Common myeloid progenitor, CD34-positive (primary cell): ENCODE results near the gene SLX9.

ENCODE experiments used
- CTCF ChIA-PET: fragments of 350-600 bp; sonication (Branson Sonifier 250); formaldehyde crosslinking; loops from one replicate; lab custom pipeline; 2021; ENCODE audit warnings: antibody characterized with exemption; lab: Charles Lee
- POLR2A ChIA-PET: fragments of 350-600 bp; sonication (Branson Sonifier 250); formaldehyde crosslinking; loops from one replicate; lab custom pipeline; 2021; ENCODE audit warnings: antibody characterized with exemption; lab: Charles Lee
- DNase-seq, 3 donors: peaks; one replicate each; pipeline versions ENCODE4 v3.0.0 to v3.0.0-alpha.2; 2013
- H3K27ac ChIP-seq, 2 experiments: 1 replicate in 1 of 2; 2 replicates in 1 of 2; pipeline ENCODE4 v1.7.0; 2013; ENCODE audit warnings: inconsistent platforms in 2 of 2, low read length in 2 of 2, mild to moderate bottlenecking in 2 of 2, low read depth in 1 of 2, moderate library complexity in 1 of 2; ENCODE audit not compliant: severe bottlenecking in 2 of 2, insufficient read depth in 1 of 2, poor library complexity in 1 of 2
- H3K27me3 ChIP-seq, 5 experiments: replicated peaks in 2 of 5; 1 replicate in 3 of 5; 2 replicates in 2 of 5; pipeline versions ENCODE4 v1.6.1 to v1.7.0; 2013; ENCODE audit warnings: low read length in 4 of 5, mild to moderate bottlenecking in 2 of 5, moderate library complexity in 2 of 5, inconsistent platforms in 1 of 5; ENCODE audit not compliant: insufficient read depth in 5 of 5, control insufficient read depth in 4 of 5
- H3K36me3 ChIP-seq, 4 experiments: 1 replicate in 2 of 4; 2 replicates in 2 of 4; pipeline versions ENCODE4 v1.6.1 to v1.7.0; 2013; ENCODE audit warnings: low read length in 3 of 4, control low read depth in 1 of 4, mild to moderate bottlenecking in 1 of 4; ENCODE audit not compliant: control insufficient read depth in 4 of 4, insufficient read depth in 4 of 4
- H3K4me1 ChIP-seq, 4 experiments: 1 replicate in 3 of 4; 2 replicates in 1 of 4; pipeline versions ENCODE4 v1.6.1 to v1.7.1; 2013; ENCODE audit warnings: low read length in 3 of 4, mild to moderate bottlenecking in 3 of 4, control low read depth in 1 of 4, inconsistent platforms in 1 of 4, moderate library complexity in 1 of 4; ENCODE audit not compliant: control insufficient read depth in 4 of 4, insufficient read depth in 4 of 4; ENCODE audit errors: control extremely low read depth in 1 of 4
- H3K4me3 ChIP-seq, 7 experiments: 1 replicate in 4 of 7; 2 replicates in 3 of 7; pipeline versions ENCODE4 v1.5.1 to v1.7.0; 2013; ENCODE audit warnings: mild to moderate bottlenecking in 7 of 7, low read length in 6 of 7, moderate library complexity in 6 of 7, inconsistent platforms in 2 of 7, low read depth in 2 of 7, control low read depth in 1 of 7; ENCODE audit not compliant: insufficient read depth in 4 of 7, control insufficient read depth in 1 of 7; ENCODE audit errors: extremely low read depth in 1 of 7
- H3K9me3 ChIP-seq, 5 experiments: 1 replicate in 4 of 5; 2 replicates in 1 of 5; pipeline versions ENCODE4 v1.6.1 to v1.7.1; 2013; ENCODE audit warnings: low read length in 4 of 5, mild to moderate bottlenecking in 2 of 5, inconsistent platforms in 1 of 5, low read depth in 1 of 5, moderate library complexity in 1 of 5; ENCODE audit not compliant: control insufficient read depth in 4 of 5, insufficient read depth in 2 of 5; ENCODE audit errors: control extremely low read depth in 1 of 5
- WGBS: methylation state at CpG from one replicate; pipeline ENCODE4 v1.1.5; 2013; ENCODE audit not compliant: insufficient coverage; 5-methylcytosine and 5-hydroxymethylcytosine counted together

The SLX9 gene

GRCh38 chr21:44996501-44996921 lies 56.7 kb downstream of the SLX9 start:
- peaks cover 0 to 4% (median 0%) of the 10 kb centered on the region in 5 experiments for H3K27me3 ChIP-seq
- DNase-seq: no peak
- H3K9me3 ChIP-seq: no peaks in the 10 kb centered on the region
- H3K27ac ChIP-seq: no peak overlapping the region
- CTCF ChIA-PET: interaction anchor here (0.8 kb wide), 1 partner anchor 9 kb away, joined by 3 read pairs; no protein-coding TSS in a partner anchor
- no peak overlapping the region for H3K4me3 ChIP-seq
- no peaks in the 10 kb centered on the region for H3K36me3 ChIP-seq
- POLR2A ChIA-PET: no interaction called here
- 90% methylated on average over 5 of the region's 6 CpGs for WGBS
- H3K4me1 ChIP-seq: no peaks in the 10 kb centered on the region

DNA sequence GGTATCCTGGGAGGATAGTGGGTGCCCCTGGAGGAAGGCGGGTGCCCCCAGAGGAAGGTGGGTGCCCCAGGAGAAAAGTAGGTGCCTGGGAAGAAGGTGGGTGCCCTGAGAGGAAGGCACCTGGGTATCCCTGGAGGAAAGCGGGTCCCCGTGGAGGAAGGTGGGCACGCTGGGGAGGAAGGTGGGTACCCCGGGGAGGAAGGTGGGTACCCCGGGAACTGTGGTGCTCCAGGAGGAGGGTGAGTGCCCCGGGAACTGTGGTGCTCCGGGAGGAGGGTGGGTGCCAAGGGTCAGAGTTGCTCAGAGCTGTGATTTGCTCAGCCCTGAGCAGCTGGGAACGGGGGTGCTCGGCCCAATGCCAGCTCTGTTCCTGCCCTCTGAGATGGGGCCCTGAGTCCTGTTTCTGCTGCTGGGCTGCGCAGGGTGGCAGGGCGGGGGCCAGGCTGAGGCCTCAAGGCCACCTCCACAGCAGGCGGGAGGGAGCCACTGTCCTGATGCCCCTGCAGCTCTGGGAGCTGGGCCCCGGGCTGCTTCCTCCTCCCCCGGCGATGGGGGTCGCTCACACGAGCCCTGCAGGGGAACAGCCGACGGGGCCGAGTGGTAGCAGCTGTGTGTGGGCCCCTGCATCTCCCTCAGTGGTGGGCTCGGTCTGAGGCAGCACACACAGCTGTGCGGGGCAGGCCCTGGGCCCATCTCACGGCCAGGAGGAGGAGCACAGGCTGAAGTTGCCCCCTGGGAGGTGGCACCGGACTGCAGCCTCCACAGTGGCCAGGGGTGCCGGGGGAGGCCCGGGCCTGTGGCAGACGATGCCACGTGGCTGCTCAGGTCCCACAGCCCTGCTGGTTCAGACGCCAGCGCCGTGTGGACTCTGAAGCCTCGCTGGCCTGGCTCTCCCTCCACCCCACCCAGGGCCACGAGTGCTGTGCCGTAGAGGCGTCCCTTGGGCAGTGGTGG lies 57.4 kb downstream of the SLX9 start:
- CTCF ChIA-PET: interaction anchor here (0.6 to 0.8 kb wide), 2 partner anchors 9 to 1344 kb away, joined by 3 read pairs; no protein-coding TSS in a partner anchor
- WGBS: 88% methylated on average over 33 of the region's 36 CpGs
- Histone ChIP-seq H3K36me3 (no peaks in the 10 kb centered on the region), H3K27me3 (peaks cover 0 to 4% (median 0%) of the 10 kb centered on the region in 5 experiments), H3K4me3 (no peak overlapping the region), H3K4me1 (no peaks in the 10 kb centered on the region), H3K9me3 (no peaks in the 10 kb centered on the region), H3K27ac (no peak overlapping the region)
- POLR2A ChIA-PET: no interaction called here
- DNase-seq: no peak

DNA sequence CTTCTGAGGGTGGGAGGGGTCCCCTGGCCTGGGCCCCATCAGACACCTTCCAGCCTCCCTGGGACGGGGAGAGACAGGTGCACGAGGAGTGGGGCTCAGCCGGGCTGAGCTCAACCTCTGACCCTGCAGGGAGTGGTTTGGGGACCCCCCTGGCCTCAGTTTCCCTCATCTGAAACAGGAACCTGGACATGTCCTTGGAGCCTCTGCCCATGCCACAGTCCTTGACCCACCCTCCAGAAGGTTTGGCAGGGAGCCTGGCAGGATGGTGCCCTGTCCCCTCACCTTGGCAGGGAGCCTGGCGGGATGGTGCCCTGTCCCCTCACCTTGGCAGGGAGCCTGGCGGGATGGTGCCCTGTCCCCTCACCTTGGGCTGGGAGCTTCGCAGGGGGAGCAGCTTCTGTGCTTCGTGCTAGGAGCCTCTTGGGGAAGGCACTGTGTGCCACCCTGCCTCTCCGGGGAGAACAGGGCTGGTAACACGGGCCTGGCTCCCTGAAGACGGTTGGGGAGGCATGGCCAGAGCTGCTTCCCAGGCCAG lies 58.3 kb downstream of the SLX9 start:
- ChIA-PET POLR2A (no interaction called here), CTCF (interaction anchor here (1.2 kb wide), 1 partner anchor 11 kb away, joined by 4 read pairs; no protein-coding TSS in a partner anchor)
- Histone ChIP-seq H3K4me1 (no peaks in the 10 kb centered on the region), H3K27me3 (peaks cover 0 to 4% (median 0%) of the 10 kb centered on the region in 5 experiments), H3K4me3 (no peak overlapping the region), H3K36me3 (no peaks in the 10 kb centered on the region), H3K9me3 (no peaks in the 10 kb centered on the region), H3K27ac (no peak overlapping the region)
- 74% methylated on average over 10 of the region's 10 CpGs for WGBS
- no peak for DNase-seq

DNA sequence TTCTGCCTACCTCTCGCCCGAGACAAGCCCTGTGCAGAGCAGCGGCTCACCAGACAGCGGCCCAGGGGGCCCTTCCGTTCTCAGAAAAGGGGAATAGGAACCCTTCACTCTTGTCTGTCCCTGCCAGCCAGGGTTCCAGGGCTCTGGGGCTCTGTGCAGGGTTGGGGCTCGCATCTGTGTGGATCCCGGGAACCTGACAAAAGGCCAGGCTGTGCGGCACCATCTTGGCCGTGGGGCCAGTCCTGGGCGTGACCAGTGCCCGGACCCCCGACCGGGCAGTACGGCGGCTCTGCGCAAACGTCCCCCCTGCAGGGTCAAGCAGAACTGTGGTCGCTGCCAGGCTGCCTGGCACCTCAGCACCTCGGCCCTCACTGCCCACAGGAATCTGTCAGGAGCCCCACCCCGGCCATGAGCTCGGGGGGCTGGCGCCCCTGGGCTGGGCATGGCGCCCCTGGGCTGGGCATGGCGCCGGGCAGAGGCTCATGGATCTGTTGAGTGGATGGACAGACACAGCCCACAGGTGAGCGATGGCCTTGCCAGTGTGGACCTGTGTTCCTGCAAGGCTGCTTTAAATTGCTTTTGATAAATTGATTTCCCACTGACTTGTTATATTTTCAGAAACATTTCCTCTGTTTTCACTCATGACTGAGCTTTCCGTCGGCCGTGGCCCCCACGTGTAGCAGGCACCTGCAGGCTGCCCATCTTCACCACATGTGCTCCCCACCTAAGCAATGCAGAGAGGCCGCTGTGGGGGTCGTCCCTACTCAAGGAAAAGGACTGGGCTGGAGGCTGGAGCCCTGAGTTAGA lies 59.0 kb downstream of the SLX9 start:
- ChIA-PET CTCF (interaction anchor here (1.2 kb wide), 1 partner anchor 11 kb away, joined by 4 read pairs; no protein-coding TSS in a partner anchor), POLR2A (no interaction called here)
- no peak overlapping the region for H3K27ac ChIP-seq
- H3K4me3 ChIP-seq: no peak overlapping the region
- no peak for DNase-seq
- no peaks in the 10 kb centered on the region for H3K4me1 ChIP-seq
- no peaks in the 10 kb centered on the region for H3K9me3 ChIP-seq
- H3K27me3 ChIP-seq: peaks cover 0 to 4% (median 0%) of the 10 kb centered on the region in 5 experiments
- no peaks in the 10 kb centered on the region for H3K36me3 ChIP-seq
- WGBS: 82% methylated on average over 30 of the region's 32 CpGs

DNA sequence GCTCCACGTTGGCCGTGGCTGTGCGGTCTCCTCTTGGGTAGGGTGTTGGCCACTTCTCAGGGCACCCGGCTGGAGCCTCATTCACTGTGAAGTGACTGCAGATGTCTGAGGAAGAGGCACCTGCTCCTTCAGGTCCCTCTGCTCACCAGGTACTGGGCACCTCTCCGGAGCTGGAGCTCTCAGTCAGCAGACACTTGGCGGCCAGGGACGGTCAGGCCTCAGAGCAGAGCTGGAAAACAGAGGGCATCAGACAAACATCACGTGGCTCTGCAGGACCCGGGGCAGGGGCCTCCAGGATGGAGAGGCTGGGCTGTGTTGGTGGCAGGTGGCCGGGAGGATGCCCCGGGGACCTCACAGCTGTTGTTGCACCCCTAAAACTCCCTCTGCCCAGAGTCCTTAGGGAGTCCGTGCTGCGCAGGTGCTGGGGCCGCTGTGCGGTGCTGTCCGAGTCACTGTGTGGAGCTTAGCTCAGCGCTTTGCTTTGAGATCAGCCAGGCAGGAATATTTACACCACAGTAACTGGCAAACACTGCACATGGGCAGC lies 59.7 kb downstream of the SLX9 start:
- POLR2A ChIA-PET: no interaction called here
- DNase-seq: no peak
- 87% methylated on average over 12 of the region's 17 CpGs for WGBS
- no peaks in the 10 kb centered on the region for H3K36me3 ChIP-seq
- no peak overlapping the region for H3K27ac ChIP-seq
- no peaks in the 10 kb centered on the region for H3K4me1 ChIP-seq
- H3K9me3 ChIP-seq: no peaks in the 10 kb centered on the region
- H3K4me3 ChIP-seq: no peak overlapping the region
- H3K27me3 ChIP-seq: peaks cover 0 to 4% (median 0%) of the 10 kb centered on the region in 5 experiments
- CTCF ChIA-PET: interaction anchor here (1.2 kb wide), 1 partner anchor 12 kb away, joined by 4 read pairs; no protein-coding TSS in a partner anchor

- H3K27me3 ChIP-seq: peaks cover 0 to 4% (median 0%) of the 10 kb centered on the region in 5 experiments
- peaks cover 0 to 3% (median 2%) of the 10 kb centered on the region in 5 experiments for H3K9me3 ChIP-seq
- 93% methylated on average over 28 of the region's 29 CpGs for WGBS
- no peaks in the 10 kb centered on the region for H3K4me1 ChIP-seq
- no peak for DNase-seq
- H3K36me3 ChIP-seq: no peaks in the 10 kb centered on the region
- CTCF ChIA-PET: no interaction called here
- POLR2A ChIA-PET: no interaction called here
- H3K27ac ChIP-seq: no peak overlapping the region
- H3K4me3 ChIP-seq: no peak overlapping the region
These were observed 60.3 kb downstream of the SLX9 start for GRCh38 chr21:44999972-45000636.
